COLO829 (cell line): ENCODE data around the gene CX3CL1.
"Not testable (repeated sequence)": the region's sequence is repeated elsewhere in the genome, so short reads cannot be mapped to it uniquely, and the experiment has no call there.

ENCODE experiments used
- DNase-seq: peaks from one replicate; pipeline ENCODE4 v3.0.0; 2012; ENCODE audit warnings: low spot score

CX3CL1 gene

DNA sequence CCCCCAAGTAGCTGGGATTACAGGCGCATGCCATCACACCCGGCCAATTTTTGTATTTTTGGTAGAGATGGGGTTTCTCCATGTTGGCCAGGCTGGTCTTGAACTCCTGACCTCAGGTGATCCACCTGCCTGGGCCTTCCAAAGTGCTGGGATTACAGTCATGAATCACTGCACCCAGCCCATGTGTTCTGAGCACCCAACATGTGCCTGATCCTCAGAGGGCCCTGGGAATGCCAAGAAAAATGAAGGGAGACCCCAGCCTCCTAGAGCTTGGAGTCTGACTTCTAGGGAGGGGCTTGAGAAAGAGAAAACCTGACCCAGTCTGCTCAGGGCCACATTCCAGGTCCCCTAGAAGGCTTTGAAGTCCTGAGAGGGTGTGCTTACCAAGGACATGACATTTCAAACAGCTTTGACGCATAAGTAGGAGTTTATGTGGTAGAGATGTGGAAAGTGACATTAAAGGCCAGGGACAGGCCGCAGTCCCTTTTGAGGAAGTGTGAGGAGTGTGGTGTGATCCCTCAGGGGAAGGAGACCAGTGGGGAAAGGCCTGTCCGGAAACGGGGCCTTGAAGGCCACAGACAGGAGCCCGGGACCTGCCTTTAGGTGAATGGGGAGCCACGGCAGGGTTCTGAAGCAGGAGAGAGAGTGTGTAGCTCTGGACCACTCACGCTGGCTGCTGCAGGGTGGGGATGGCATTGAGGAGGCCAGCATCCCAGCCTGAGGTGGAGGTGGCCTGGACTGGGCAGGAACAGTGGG, 14.8 kb upstream of the CX3CL1 start:
- DNase-seq: no peak

DNA sequence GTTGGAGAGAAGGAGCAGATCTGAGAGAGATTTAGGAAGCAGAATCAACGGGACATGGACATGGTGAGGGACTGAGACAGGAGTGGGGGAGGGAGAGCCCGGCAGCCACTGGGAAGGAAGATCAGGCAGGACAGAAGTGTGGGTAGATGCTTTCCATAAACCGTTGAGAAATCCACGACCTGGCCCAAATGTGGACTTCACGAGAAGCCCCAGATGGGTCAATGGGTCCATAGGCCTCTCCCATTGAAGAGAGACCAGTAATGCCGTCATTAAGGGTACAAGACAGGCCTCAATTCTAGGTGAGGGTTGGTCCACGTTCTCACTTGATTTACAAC, 14.2 kb upstream of the CX3CL1 start:
- DNase-seq: no peak

DNA sequence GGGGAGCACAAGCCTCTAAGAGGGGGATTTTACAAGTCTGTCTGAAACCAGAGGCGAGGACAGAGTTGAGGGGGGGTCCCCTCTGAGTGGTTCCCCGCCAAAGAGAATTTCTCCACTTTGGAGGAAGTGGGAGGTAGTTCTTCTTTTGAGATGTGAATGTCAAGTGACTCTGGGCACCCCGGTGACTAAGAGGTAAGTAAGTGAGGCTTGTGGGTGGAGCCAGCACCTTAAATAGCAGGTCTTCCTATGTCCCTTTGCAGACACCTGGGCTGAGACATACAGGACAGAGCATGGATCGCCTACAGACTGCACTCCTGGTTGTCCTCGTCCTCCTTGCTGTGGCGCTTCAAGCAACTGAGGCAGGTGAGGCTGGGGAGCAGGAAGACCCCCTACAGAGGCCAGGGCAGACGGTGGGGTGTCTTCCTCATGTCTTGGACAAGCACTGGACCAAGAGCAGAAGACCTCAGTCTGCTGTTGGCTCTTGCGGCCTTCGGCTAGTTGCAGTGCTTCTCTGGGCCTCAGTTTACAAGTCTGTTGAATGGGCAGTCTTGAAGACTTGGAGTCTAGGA, 13.7 kb upstream of the CX3CL1 start, which contains the start of gene CCL22:
Gene CCL22 (plus strand): TSS at position 257 of the 569 bp plus-strand sequence. CDS start 34 bp downstream, at position 291.
- DNase-seq: no peak

DNA sequence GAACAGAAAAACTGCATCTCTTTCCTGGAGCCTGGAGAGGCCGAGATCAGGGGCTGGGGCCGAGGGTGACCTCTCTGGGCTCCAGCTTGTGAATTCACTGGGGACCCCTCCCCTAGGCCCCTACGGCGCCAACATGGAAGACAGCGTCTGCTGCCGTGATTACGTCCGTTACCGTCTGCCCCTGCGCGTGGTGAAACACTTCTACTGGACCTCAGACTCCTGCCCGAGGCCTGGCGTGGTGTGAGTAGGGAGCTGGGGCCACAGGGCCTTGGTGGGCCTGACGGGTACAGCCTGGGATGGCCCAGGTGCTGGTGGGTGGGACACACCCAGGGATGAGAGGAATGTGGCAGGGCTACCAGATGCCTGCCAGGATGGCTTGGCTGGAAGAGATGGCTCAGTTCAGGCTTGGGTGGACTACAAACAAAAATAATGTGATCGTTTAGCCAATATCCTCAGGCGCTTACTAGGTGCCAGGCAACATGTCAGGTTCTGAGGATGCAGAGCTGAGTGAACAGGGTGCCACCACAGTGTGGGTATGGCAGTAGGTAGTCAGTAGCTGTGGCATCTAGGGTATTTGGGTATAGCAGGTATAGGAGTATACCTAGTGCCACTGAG, 11.9 kb upstream of the CX3CL1 start:
- no peak for DNase-seq

DNA sequence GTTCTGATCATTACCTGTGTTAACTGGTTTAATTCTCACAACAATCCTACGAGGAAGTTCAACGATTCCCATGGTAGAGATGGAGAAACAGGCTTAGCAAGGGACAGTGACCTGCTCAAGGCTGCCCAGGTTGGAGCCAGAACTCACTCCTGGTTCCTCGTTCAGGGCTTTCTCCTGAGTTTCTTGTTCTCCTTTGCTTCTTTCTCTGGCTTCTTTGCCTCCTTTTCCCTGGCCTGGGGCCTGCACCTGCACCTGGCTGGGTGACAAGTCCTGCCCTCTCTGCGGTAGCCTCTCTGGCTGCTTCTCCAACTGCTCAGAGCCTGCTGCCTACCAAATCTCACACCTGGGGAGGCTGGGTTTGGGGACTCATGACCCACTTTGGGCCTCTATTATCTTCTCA, 10.9 kb upstream of the CX3CL1 start:
- DNase-seq: no peak

DNA sequence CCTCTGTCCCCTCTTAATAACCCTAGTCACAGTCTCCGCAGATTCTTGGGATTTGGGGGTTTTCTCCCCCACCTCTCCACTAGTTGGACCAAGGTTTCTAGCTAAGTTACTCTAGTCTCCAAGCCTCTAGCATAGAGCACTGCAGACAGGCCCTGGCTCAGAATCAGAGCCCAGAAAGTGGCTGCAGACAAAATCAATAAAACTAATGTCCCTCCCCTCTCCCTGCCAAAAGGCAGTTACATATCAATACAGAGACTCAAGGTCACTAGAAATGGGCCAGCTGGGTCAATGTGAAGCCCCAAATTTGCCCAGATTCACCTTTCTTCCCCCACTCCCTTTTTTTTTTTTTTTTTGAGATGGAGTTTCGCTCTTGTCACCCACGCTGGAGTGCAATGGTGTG, 8.1 kb upstream of the CX3CL1 start:
- DNase-seq: no peak

DNA sequence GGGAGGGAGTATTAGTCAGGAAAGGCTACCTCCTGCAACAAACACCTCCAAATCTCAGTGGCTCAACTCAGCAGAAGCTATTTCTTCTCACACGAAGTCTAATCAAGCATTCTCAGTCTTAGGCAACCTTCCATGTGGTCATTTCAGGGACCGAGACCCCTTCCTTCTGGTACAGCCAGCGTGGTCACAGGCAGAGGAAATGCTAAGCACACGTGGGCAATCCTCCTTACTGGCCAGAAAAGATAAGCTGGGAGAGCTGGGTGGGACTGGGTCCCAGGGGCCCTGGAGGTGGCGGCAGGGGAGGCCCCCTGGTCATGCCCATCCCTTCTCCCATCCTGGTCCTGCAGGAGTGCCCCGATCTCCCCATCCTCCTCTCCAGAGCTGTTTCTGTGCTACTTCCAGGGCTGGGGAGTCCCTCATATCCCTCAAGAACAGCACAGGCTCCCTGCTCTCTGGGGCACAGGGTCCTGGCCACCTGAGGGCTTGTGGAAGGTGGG, 5.7 kb upstream of the CX3CL1 start:
- no peak for DNase-seq

DNA sequence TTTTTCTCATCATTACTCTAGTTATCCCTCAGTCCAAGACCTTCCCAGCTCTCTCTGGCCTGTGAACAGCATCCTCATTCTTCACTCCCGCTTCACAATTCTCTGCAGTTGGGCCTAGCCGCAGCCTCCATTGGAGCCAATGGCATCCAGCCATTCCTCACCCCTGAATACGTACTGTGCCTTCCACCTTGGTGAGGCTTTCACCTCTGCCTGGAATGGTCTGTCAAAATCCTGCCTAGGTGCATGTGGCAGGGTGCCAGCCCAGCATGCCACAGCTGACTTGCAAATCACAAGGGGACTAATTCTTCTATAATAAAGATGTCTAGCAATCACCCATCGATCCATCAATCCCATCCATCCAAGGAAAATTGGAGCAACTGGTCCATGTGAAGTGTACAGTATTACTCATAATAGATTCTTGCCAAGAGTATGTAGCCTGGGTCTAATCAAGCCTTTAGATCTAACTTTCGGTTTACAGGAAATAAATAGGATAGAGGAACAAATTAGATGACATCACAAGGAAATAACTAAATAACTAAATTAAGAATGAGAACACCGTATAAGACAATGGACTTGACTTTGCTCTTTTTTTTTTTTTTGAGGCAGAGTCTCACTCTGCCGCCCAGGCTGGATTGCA, 5.1 kb upstream of the CX3CL1 start:
- DNase-seq: no peak

DNA sequence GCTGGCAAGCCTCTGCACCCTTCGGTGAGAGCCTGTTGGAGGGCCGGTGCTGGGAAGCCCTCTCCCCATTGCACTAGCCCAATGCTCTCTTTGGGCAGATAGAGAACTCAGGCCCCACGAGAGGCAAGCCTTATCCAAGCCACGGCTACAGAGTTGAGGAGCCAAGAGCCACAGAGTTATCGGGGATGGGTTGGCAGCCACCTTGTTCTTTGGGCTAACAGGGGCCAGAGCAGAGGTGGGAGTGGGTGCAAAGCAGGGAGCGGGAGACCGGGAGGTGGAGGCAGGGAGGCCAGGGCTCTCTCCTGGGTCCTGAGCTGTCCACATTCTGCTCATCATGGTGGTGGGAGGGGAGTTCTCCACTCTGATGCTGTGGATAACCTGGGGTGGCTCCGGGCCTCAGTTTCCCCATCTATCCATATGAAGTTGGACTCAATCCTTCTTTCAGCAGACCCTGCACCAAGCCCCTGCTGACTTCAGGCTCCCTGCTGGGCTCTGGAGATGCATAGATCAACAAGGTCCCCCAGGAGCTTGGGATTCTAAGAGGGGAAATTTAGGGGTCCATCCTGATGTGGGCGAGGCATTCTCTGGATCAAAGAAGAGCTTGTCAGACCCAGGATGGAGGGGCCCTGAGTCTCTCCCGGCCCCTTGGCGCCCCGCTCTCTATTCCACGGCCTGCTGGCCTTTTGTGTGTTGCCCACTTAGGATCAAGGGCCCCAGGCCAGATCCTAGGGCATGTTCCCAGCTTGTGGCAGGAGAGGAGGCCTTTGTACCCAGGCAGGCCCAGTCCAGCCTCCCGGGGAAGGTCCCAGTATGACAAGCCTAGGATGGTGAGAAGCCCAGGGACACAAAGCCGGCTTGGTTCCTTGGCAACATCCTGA, 557 bp upstream of the CX3CL1 start:
- DNase-seq: no peak

DNA sequence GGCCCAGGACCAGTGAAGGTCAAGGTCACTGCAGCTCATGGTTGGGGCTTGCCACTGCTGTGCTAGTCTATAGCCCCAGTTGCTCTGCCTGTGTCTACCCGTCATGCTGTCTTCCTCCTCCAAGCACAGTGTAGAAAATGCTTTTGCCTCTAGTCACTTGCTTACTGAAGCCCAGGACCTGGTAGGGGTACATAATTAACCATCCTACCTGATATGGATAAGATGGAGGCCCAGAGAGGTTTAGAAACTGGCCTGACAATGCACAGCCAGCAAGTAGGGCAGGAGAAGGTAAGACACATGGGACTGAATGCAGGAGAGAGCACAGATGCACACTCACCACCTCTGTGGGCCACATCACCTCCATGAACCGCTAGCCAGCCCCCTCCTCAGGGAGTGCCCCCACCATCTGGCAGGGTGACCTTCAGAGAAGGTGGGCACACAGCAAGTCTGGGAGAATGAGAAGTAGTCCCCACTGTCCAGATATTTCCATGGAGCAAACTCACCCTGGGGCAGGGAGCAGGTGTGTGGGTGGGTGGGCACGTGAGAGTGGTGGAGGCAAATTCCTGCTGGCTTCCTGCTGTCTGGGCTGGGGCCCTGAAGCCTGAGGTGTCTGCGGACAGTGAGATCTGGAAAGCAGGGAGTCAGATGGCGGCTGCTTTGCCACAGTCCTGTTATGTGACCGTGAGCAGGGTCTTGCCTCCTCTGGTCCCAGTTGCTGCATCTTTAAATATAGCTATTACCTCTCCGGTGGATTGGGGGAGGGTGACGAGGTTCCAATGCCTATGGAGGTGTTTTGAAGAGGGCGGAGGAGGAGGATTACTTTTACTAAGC, 1.0 kb downstream of the CX3CL1 start:
- no peak for DNase-seq

DNA sequence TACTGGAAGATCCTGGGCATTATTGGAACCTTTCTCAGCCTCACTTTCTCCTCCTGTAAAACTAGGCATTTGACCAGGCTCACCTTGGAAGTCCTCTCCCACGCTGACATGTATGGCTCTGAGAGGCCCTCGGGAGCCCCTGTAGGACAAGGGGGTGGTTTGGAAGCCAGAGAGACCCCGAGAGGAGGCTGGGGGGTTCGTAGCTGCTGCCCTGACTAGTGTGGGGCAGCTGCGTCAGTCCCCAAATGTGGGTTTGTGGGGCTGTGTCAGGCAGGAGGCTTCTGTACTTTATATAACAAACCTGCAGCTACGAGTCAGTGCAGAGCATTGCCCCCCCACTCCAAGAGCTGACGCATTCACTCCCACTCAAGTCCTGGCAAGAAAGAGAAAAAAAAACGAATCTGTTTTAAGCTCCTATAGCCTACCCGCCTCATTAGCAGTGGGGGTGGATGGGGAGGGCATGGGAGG, 1.8 kb downstream of the CX3CL1 start:
- DNase-seq: peak; percentile 32

DNA sequence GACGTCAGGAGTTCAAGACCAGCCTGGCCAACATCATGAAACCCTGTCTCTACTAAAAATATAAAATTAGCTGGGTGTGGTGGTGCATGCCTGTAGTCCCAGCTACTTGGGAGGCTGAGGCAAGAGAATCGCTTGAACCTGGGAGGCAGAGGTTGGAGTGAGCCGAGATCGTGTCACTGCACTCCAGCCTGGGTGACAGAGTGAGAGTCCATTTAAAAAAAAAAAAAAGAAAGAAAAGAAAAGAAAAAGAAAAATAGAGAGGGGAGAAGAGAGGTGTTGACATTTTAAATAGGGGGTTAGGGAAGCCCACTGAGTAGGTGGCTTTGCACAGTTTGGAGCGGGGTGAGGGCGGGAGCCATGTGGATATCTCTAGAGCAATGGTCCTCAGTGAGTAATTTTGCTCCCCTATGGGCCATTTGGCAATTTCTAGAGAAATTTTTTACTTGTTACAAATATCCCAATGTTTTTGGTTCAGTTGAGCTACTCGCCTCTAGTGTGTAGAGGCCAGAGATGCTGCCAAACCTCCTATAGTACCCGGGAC, 2.7 kb downstream of the CX3CL1 start:
- DNase-seq: not testable (repeated sequence)

DNA sequence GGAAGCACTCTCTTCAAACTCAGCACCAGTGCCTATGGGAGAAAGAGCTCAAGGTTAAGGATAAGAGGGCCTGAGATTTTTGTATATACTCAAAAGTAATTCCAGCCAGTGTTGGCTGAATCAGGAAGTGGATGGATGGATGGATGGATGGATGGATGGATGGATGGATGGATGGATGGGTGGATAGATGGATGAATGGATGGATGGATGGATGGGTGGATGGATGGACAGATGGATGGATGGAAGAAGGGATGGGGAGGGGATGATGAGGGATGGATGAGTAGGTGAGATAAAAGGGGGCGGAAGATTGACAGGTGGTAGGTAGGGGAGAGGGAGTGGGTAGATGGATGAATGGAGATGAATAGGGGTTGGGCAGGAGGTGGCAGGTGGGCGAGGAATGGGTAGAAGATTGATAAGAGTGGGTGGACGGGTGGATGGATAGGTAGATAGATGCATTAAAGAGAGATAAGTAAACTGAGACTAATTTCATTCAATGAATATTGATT, 4.1 kb downstream of the CX3CL1 start:
- no peak for DNase-seq

DNA sequence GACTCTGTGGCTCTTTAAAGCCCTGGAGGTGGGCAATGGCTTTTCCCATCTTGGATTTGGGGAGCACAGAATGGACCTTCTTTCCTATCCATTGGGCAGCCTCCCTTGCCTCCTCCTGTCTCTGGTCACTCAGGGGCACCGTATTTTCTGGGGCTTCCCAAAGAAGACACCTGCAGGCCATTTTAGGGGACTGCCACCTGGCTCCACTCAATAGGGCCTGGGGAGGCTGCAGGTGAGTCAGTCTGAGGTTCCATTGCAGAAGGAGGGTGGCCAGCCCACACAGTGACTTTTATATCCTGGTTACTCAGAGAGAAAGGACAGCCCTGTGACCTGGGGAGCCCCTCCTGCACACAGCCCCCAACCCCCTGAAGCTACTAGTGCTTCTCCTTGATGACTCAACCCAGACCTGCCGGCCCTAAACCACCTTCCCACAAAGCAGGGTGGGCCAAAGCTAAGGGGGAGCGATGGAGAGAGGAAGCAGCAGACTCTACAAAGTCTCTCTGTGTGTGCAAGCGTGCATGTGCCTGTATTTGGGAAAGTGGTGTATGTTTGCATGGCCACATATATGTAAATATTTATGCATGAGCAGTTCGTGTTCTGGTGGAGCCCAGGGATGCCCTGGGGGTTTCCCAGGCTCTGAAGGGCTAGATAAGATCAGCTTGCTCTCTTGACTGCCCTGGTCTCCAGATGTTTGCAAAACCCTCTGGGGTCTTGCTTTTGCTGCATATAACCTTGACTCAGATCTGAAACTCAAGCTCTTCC, 5.0 kb downstream of the CX3CL1 start:
- DNase-seq: peak; percentile 8

DNA sequence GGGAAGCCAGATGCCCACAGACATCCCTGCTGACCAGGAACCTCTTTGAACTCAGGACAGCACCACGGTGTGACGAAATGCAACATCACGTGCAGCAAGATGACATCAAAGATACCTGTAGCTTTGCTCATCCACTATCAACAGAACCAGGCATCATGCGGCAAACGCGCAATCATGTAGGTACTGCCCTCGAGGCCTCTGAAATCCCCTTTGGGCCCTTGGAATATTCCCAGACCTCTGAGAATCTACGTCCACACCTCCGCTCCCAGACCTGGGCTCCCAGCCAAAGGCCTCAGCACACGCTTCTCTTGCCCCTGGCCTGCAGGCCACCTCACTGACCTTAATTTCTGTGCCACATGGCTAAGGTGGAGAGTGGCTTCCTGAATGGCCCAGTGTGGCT, 7.3 kb downstream of the CX3CL1 start:
- DNase-seq: no peak

DNA sequence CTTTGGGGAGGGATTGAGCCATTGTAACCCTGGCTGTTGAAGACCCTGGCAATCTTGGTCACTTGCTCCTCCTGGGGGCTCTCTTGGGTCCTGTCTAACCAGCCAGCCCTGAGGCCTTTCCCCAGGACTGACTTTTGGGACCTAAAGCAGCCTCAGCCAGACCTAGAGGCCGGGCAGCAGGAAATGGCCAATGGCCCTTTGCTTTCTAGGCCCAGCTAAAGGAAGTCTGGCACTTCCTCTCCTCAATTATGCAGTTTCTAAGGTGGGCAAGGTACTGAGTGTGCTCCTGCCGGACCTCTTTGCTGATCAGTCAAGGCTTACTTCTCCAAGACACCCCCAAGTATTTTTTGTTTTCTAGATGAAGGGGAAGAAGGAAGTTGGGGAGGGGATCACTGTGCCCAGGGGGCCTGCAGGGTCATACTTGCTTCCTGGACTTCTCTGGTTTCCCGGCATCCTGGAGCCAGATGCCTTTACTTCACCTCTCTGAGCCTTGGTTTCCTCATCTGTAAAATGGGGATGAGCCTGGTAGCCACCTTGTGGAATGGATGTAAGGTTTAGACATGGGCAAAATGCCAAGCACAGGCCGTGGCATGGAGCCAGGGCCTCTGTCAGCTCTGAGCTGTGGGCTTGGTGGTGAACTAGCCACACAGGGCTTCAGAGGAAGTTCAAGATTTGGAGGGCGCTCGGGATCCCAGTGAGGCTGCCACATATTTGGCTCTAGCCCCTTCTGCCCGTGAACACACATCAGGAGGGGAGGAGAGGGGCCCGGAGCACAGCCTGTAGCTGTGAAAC, 8.6 kb downstream of the CX3CL1 start:
- DNase-seq: no peak

DNA sequence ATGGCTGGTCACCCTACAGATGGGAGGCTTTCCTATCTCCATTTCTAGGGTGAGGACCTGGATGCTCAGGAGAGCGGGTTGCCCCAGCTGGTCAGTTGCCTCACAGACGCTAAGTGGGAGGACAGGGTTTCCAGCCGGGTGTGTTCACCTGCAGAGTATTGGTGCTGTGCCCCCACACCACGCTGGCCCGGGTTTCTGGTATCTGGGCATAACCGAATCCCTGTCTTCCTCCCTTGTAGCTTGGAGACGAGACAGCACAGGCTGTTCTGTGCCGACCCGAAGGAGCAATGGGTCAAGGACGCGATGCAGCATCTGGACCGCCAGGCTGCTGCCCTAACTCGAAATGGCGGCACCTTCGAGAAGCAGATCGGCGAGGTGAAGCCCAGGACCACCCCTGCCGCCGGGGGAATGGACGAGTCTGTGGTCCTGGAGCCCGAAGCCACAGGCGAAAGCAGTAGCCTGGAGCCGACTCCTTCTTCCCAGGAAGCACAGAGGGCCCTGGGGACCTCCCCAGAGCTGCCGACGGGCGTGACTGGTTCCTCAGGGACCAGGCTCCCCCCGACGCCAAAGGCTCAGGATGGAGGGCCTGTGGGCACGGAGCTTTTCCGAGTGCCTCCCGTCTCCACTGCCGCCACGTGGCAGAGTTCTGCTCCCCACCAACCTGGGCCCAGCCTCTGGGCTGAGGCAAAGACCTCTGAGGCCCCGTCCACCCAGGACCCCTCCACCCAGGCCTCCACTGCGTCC, 9.7 kb downstream of the CX3CL1 start:
- DNase-seq: no peak
